ENCODE data around the gene MTRF1.
"Not testable (repeated sequence)": the region's sequence is repeated elsewhere in the genome, so short reads cannot be mapped to it uniquely, and the experiment has no call there.

Gene MTRF1

DNA sequence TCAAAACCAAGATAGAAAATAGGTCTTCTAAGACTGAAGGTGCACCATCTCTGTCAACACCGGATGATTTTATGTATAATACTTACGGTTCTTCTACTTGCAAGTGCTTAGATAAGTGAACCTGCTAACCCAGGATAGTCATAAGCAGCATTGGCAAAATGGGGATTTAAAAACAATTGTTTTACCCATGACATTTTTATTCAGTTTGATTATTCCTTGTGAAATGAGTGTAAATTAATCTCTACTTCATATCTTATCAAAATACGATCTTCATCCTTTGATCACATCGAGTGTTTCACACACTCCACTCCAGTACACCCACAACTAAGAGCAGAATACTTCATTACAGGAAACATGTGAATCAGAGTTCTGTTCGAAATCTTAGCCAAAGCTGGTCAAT is 23.0 kb upstream of the MTRF1 start:
- no peaks in the 10 kb centered on the region for H3K36me3 ChIP-seq
- H3K27ac ChIP-seq: no peak overlapping the region

DNA sequence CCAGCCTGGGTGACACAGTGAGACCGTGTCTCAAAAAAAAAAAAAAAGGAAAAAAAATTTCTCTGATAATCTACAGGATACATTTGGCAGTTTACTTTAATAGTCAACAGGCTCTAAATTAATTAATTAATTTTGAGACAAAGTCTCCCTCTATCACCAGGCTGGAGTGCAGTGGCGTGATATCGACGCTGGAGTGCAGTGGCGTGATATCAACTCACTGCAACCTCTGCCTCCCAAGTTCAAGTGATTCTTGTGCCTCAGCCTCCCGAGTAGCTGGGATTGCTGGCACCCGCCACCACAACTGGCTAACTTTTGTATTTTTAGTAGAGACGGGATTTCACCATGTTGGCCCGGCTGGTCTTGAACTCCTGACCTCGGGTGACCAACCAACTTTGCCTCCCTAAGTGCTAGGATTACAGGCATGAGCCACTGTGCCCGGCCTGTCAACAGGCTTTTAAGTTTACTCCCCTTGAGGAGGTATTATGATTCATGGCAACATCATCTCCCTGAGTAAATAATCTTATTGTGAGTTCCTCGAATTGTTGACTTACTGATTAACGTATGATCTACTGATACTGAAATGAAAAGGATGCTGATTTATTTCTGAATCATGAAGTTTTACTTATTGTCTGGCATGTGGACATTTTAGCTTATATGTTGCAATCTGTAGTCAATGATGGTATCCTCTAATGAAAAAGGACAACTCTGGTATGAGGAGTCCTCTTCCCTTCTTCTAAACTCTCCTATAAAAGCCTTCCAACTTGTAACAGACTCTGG is 21.3 kb upstream of the MTRF1 start:
- Histone ChIP-seq H3K27me3 (no peaks in the 10 kb centered on the region), H3K27ac (no peak overlapping the region), H3K4me3 (no peak overlapping the region)

More for the DNA sequence above, 23.0 kb upstream of the MTRF1 start:
- H3K9me3 ChIP-seq (replicated peaks in 1 of 11): peaks cover 0 to 13% (median 6%) of the 10 kb centered on the region in 11 experiments; a peak in 10 of 22 replicates
- H3K27me3 ChIP-seq: no peaks in the 10 kb centered on the region
- no peak overlapping the region for H3K4me3 ChIP-seq
- no peak overlapping the region for H3K4me2 ChIP-seq
- TF ChIP-seq Cebpa-rat (IDR thresholded peaks at IDR 0.05): no peak
- H3K4me1 ChIP-seq: peaks cover 0 to 20% (median 17%) of the 10 kb centered on the region in 10 experiments; a peak in 18 of 20 replicates
- H4K20me1 ChIP-seq: no peaks in the 10 kb centered on the region
- no peak overlapping the region for H3K9ac ChIP-seq

DNA sequence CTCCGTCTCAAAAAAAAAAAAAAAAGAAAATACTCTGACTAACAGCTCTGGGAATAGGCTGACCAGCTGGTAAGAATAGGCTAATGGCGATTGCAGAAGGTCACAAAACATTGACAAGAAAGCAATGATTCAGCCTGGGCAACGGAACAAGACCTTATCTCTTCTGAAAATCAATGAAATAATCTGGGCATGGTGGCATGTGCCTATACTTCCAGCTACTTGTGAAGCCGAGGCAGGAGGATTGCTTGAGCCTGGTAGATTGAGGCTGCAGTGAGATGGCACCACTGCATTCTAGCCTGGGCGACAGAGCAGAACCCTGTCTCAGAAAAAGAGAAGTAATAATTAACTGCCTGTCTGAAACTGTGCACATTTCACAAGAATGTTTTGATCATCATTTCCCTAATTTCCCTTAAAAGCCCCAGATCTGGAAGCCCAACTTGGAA is 18.8 kb upstream of the MTRF1 start:
- Histone ChIP-seq H3K27ac (peak overlapping the region in 8 of 11 experiments; percentile 47 to 86 (median 70); a peak in 15 of 22 replicates), H4K20me1 (no peaks in the 10 kb centered on the region), H3K4me2 (peak overlapping the region; percentile 1 to 78 (median 43); a peak in 18 of 22 replicates), H3K9ac (peak overlapping the region in 4 of 11 experiments; percentile 7 to 65 (median 46); a peak in 7 of 22 replicates), H3K36me3 (no peaks in the 10 kb centered on the region), H3K9me3 (replicated peaks in 1 of 11) (peaks cover 0 to 11% (median 3%) of the 10 kb centered on the region in 11 experiments; a peak in 7 of 22 replicates), H3K4me1 (peaks cover 0 to 28% (median 20%) of the 10 kb centered on the region in 10 experiments; a peak in 18 of 20 replicates), H3K27me3 (no peaks in the 10 kb centered on the region), H3K4me3 (no peak overlapping the region)
- peak in 1 of 11 experiments; percentile 48; a peak in 1 of 22 replicates for TF ChIP-seq Cebpa-rat (IDR thresholded peaks at IDR 0.05)

More for the DNA sequence above, 21.3 kb upstream of the MTRF1 start:
- Histone ChIP-seq H3K36me3 (no peaks in the 10 kb centered on the region), H4K20me1 (no peaks in the 10 kb centered on the region), H3K9me3 (replicated peaks in 1 of 11) (peaks cover 0 to 11% (median 5%) of the 10 kb centered on the region in 11 experiments; a peak in 7 of 22 replicates), H3K4me2 (no peak overlapping the region), H3K4me1 (peaks cover 0 to 28% (median 20%) of the 10 kb centered on the region in 10 experiments; a peak in 18 of 20 replicates), H3K9ac (no peak overlapping the region)
- no peak for TF ChIP-seq Cebpa-rat (IDR thresholded peaks at IDR 0.05)

DNA sequence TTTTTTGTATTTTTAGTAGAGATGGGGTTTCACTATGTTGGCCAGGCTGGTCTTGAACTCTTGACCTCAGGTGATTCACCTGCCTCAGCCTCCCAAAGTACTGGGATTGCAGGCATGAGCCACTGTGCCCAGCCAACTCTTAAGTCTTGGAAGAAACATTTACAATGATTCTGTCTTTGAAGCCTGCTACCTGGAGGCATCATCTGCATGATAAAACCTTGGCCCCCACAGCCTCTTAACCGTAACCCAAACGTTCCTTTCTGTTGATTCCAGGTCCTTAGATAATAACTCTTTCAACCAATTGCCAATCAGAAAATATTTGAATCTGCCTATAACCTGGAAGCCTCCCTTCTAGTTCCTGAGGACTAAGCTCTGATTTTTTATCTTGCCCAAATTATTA is 15.8 kb upstream of the MTRF1 start:
- H3K9me3 ChIP-seq (replicated peaks in 1 of 11): peaks cover 0 to 13% (median 3%) of the 10 kb centered on the region in 11 experiments; a peak in 5 of 22 replicates
- not testable (repeated sequence) for H4K20me1 ChIP-seq, H3K4me2 ChIP-seq, H3K36me3 ChIP-seq, H3K27ac ChIP-seq, H3K27me3 ChIP-seq, H3K4me3 ChIP-seq, H3K9ac ChIP-seq
- peaks cover 0 to 28% (median 20%) of the 10 kb centered on the region in 10 experiments; a peak in 18 of 20 replicates for H3K4me1 ChIP-seq

DNA sequence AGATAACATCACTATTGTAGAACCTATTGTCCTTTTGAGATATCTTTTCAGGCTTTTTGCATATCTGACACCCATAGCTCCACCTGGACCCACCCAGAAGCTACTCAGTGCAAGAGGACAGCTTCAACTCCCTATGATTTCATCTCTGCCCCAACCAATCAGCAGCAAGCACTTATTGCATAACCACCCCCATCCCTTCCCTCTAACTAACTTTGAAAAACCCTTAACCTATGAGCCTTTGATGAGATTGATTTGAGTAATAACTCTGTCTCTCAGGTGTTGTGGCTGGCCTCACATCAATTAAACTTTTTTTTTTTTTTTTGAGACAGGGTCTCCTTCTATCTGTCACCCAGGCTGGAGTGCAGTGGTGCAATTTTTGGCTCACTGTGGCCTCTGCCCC is 13.4 kb upstream of the MTRF1 start:
- Histone ChIP-seq H3K9me3 (replicated peaks in 1 of 11) (peaks cover 3 to 28% (median 14%) of the 10 kb centered on the region in 11 experiments; a peak in 14 of 22 replicates), H4K20me1 (no peaks in the 10 kb centered on the region), H3K4me1 (peaks cover 1 to 23% (median 13%) of the 10 kb centered on the region in 10 experiments; a peak in 18 of 20 replicates), H3K4me3 (no peak overlapping the region), H3K27me3 (no peaks in the 10 kb centered on the region), H3K27ac (no peak overlapping the region), H3K36me3 (no peaks in the 10 kb centered on the region), H3K4me2 (no peak overlapping the region), H3K9ac (no peak overlapping the region)
- TF ChIP-seq Cebpa-rat (IDR thresholded peaks at IDR 0.05): no peak

DNA sequence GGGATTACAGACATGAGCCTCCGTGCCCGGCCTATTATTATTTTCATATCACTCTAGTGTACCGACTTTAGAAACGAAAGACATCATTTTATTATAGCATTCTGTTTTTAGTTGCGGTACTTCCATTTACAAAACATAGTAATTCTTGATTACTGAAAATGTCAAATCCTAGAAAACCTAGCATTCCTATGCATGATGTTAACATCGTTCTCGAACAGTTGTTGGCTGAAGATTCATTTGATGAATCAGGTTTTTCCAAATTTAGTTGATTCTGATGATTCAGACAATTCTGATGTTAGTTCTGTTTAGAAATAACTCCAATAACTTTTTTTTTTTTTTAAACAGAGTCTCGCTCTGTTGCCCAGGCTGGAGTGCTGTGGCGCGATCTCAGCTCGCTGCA is 11.5 kb upstream of the MTRF1 start:
- Histone ChIP-seq H3K27me3 (no peaks in the 10 kb centered on the region), H3K27ac (no peak overlapping the region), H3K36me3 (no peaks in the 10 kb centered on the region), H3K9me3 (replicated peaks in 1 of 11) (peaks cover 18 to 46% (median 33%) of the 10 kb centered on the region in 11 experiments), H3K4me3 (no peak overlapping the region), H3K4me2 (no peak overlapping the region), H4K20me1 (no peaks in the 10 kb centered on the region), H3K4me1 (peaks cover 7 to 15% (median 11%) of the 10 kb centered on the region in 10 experiments; a peak in 17 of 20 replicates), H3K9ac (no peak overlapping the region)
- no peak for TF ChIP-seq Cebpa-rat (IDR thresholded peaks at IDR 0.05)

DNA sequence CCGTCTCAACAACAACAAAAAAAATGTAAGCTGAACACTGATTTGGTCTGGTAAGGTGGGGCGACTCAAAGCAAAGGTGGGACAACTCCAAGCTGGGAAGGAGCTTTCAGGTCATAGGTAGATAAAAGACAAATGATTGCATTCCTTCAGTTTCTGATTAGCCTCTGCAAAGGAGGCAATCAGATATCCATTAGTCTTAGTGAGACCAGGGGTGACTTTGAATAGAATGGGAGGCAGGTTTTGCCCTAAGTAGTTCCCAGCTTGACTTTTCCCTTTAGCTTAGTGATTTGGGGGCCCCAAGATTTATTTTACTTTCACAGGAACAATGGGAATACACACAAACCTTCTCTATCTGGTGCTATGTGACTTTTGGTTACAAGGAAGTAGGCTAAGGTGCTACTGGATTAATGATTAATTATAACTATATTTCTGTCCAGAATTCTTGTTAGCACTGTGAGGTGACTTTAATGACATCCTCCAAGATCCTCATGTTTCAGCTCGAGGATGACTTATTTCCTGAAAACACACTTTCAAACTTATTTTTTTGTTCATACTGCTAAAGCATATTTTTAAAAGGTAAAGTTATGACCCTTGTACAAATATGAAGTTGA is 10.6 kb upstream of the MTRF1 start:
- peaks cover 28 to 55% (median 42%) of the 10 kb centered on the region in 11 experiments for H3K9me3 ChIP-seq (replicated peaks in 1 of 11)
- no peak for TF ChIP-seq Cebpa-rat (IDR thresholded peaks at IDR 0.05)
- no peak overlapping the region for H3K4me2 ChIP-seq
- no peaks in the 10 kb centered on the region for H4K20me1 ChIP-seq
- H3K9ac ChIP-seq: no peak overlapping the region
- no peaks in the 10 kb centered on the region for H3K27me3 ChIP-seq
- H3K4me3 ChIP-seq: no peak overlapping the region
- H3K27ac ChIP-seq: no peak overlapping the region
- 0 out of 22 replicates have a peak, but pooled peaks cover 0 to 3% (median 0%) of the 10 kb centered on the region in 11 experiments for H3K36me3 ChIP-seq
- H3K4me1 ChIP-seq: peaks cover 7 to 15% (median 11%) of the 10 kb centered on the region in 10 experiments; a peak in 17 of 20 replicates

DNA sequence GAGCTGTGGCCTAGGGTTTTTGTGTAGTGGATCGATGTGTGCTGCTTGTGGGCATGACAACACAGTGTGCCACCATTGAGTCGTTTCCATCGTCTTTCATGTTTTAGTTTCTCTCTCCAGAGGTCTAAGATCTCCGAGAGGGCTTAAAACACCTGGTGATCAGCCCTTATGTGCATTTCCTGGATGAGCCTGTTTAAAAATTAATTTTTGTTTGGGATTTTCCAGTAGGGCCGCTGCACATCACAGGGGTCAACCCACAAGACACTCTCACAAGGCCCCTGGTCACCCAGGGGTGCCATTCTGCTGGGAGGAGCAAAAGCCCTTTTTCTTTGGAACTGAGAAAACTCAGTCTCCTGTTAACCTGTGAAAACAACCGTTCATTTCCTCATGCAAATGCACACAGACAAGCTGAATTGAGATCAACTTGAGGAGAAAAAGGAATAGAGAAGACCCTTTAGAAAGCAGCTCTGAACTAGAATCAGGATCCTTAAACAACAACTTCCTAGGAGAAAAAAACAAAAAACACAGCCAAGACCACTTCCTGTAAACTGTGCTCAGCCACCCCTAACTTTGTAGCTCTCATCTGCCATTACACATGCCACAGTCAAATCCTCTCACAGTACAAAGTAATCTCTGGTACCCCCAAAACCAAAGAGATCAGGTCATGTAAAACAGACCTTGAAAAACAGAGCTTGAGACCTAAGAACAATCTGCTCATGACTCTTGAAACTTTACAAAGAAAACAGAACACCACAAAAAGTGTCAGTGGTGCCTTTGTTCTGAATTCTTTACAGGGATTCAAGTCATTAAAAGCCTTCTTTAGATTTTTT is 8.3 kb upstream of the MTRF1 start:
- H3K27me3 ChIP-seq: no peaks in the 10 kb centered on the region
- no peak for TF ChIP-seq Cebpa-rat (IDR thresholded peaks at IDR 0.05)
- H3K4me3 ChIP-seq: peak overlapping the region in 1 of 10 experiments; percentile 3; a peak in 1 of 20 replicates
- peak overlapping the region in 2 of 11 experiments; percentile 6 to 48; a peak in 3 of 22 replicates for H3K9ac ChIP-seq
- H3K36me3 ChIP-seq: peaks cover 0 to 3% (median 0%) of the 10 kb centered on the region in 11 experiments; a peak in 1 of 22 replicates
- peak overlapping the region in 9 of 11 experiments; percentile 13 to 78 (median 60); a peak in 16 of 22 replicates for H3K27ac ChIP-seq
- peak overlapping the region; percentile 13 to 47 (median 30); a peak in 18 of 22 replicates for H3K4me2 ChIP-seq
- H3K4me1 ChIP-seq: peaks cover 7 to 15% (median 11%) of the 10 kb centered on the region in 10 experiments; a peak in 17 of 20 replicates
- H4K20me1 ChIP-seq: no peaks in the 10 kb centered on the region
- H3K9me3 ChIP-seq (replicated peaks in 1 of 11): peaks cover 51 to 78% (median 63%) of the 10 kb centered on the region in 11 experiments

Measured in BLaER1 treated with 17β-estradiol and CSF1 and Interleukin-3, amounts not matched to agents 10 nM and 100 nM (cell line).